Subcutaneous adipose tissue (tissue), 4 donors: ENCODE results near the gene PIGZ. TPM values are rescaled to one million over a fixed set of nuclear protein-coding genes. Genes with fewer than 3 reads are reported as not detected.

Source experiments
- CTCF ChIP-seq: fragments of 450-650 bp; IDR thresholded peaks from one replicate; pipeline ENCODE4 v1.5.1; 2016; ENCODE audit warnings: low read depth, mild to moderate bottlenecking, control low read depth, antibody characterized with exemption, moderate library complexity
- total RNA-seq, 4 donors: library from RNA; depleted of rRNA; stranded (reverse); fragments of >200 nt; gene quantifications; one replicate each; pipeline ENCODE4 v1.1.0, GENCODE V29; 2016

PIGZ gene
- total RNA-seq, 4 donors from 2014 or later = 8.8 to 18.5 (median 17.0) TPM

- TF ChIP-seq CTCF = no peak
These were observed 43.3 kb upstream of the PIGZ start for GRCh38 chr3:197011780-197012539.

DNA sequence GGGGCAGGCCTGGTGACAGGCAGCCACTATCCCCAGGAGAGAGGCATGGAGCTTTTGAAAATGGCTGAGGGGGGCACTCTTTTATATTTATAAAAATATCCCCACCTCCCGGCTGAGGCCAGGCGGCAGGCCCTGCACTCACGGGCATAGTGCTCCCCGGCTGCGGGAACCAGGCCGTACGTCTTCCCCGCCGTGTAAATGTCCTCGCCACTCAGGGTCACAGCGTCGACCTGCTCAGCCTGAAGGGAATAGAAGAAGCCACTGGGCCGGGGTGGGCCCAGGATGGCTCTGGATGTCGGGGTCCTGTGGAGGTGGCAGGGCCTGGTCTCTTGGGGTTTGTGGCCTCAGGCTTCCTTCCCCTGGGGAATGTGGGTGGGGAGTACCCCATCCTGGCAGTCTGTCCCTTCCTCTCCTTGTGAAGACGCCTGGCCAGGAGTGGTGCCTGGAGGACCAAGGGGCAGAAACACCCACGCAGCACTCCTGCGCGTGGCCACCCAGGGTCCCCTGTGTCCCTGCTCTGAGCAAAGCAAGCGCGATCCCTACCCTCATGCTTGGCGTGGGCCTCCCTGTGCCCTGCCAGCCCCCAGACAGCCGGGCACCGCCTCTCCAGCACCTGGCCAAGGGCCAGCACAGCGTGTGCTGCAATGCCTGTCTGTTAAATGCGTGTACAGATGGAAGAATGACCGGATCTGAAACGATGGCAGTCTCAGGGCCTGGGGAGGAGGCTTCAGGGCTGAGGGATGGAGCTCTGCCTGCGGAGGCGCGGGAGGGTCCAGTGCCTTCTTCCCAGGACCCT lies 42.1 kb upstream of the PIGZ start:
- TF ChIP-seq CTCF = no peak

DNA sequence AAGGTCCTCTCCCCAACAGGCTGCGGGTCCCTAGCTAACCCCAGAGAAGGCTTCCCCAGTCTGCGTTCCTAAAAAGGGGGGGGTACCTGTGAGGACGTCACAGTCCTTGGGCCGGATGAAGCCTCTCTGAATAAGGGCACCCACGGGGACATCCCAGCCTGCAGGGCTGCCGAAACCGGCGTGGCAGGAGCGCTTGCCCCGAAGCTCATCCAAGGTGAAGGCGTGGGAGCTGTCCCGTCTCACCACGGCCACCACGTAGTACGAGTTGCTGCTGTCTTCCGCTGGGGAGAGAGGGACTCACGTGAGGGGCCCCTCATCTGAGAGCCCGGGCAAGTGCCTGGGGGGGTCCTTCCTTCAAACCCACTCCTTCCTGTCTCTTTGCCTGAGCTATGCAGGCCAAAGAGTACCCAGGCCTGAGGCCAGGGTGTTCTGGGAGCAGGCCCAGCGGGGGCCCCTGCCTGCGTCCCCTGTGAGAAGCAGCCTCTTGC lies 40.9 kb upstream of the PIGZ start:
- no peak for TF ChIP-seq CTCF

- TF ChIP-seq CTCF = no peak
These were observed 40.0 kb upstream of the PIGZ start for GRCh38 chr3:197008436-197009209.

DNA sequence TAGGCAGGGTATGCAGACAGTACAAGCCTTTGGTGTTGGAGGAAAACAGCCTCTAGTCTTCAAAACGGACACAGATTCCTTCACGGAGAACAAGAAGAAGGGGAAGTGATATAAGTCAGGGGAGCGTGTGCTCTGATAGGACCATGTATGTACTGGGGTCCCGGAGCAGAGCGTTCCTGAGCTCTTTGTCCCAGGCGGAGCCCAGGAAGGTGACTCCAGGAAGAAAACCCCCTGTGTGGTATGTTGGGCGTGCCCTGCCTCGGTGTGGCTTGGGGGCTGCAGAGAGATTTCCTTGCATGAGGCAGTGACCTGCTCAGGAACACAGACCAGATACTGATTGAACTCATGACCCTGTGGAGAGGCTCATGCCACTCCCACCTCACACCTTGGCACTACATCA lies 39.3 kb upstream of the PIGZ start:
- TF ChIP-seq CTCF = no peak

- no peak for TF ChIP-seq CTCF
These were observed 38.8 kb upstream of the PIGZ start for GRCh38 chr3:197007296-197007940.
